KMS-11 (cell line): ENCODE measurements around the gene DPH2.

Source experiments
- H2AFZ ChIP-seq: fragments of 200-600 bp; sonication (generic); 2 replicates; pipeline ENCODE4 v1.6.1; 2016; ENCODE audit warnings: antibody characterized with exemption, mixed run types, low read depth
- H3K27ac ChIP-seq: fragments of 200-600 bp; sonication (generic); 2 replicates; pipeline ENCODE4 v1.6.1; 2016; ENCODE audit warnings: mild to moderate bottlenecking, mixed run types
- H3K27me3 ChIP-seq: fragments of 200-600 bp; sonication (generic); 2 replicates; pipeline ENCODE4 v1.6.1; 2017; ENCODE audit warnings: mild to moderate bottlenecking, low read depth, mixed run types, moderate library complexity; ENCODE audit not compliant: insufficient read depth
- H3K36me3 ChIP-seq: fragments of 200-600 bp; sonication (generic); 2 replicates; pipeline ENCODE4 v1.6.1; 2017; ENCODE audit warnings: mild to moderate bottlenecking, mixed run types; ENCODE audit not compliant: insufficient read depth
- H3K4me1 ChIP-seq: fragments of 200-600 bp; sonication (generic); 2 replicates; pipeline ENCODE4 v1.6.1; 2016; ENCODE audit warnings: mild to moderate bottlenecking, low read depth, mixed run types; ENCODE audit not compliant: poor library complexity, severe bottlenecking
- H3K4me2 ChIP-seq: fragments of 200-600 bp; sonication (generic); 2 replicates; pipeline ENCODE4 v1.7.0; 2016; ENCODE audit warnings: mild to moderate bottlenecking, mixed run types
- H3K4me3 ChIP-seq: fragments of 200-600 bp; sonication (generic); IDR thresholded peaks from 2 replicates; pipeline ENCODE4 v1.6.1; 2017; ENCODE audit warnings: low read depth, low read length, mixed read lengths; ENCODE audit not compliant: insufficient read depth
- H3K79me2 ChIP-seq: fragments of 200-600 bp; sonication (generic); 2 replicates; pipeline ENCODE4 v1.6.1; 2016; ENCODE audit warnings: low read depth, mixed run types; ENCODE audit not compliant: insufficient read depth
- H3K9ac ChIP-seq: fragments of 200-600 bp; sonication (generic); 2 replicates; pipeline ENCODE4 v1.6.1; 2016; ENCODE audit warnings: mild to moderate bottlenecking, mixed run types
- H4K20me1 ChIP-seq: fragments of 200-600 bp; sonication (generic); 2 replicates; pipeline ENCODE4 v1.6.1; 2016; ENCODE audit warnings: mild to moderate bottlenecking, mixed run types; ENCODE audit not compliant: insufficient read depth
- CTCF ChIP-seq: fragments of 200-600 bp; sonication (generic); conservative IDR thresholded peaks from 2 replicates; pipeline ENCODE4 v1.6.1; 2017; ENCODE audit warnings: low read depth, mild to moderate bottlenecking, antibody characterized with exemption, low read length, moderate library complexity, mixed read lengths

The DPH2 gene

GRCh38 chr1:43976045-43976444, 6.2 kb downstream of the DPH2 start:
- no peak; the same call in 1 of the 2 replicates for TF ChIP-seq CTCF
- Histone ChIP-seq H2AFZ (no peak overlapping the region), H3K27me3 (no peaks in the 10 kb centered on the region), H3K4me1 (peaks cover 45% of the 10 kb centered on the region), H4K20me1 (no peaks in the 10 kb centered on the region), H3K36me3 (no peaks in the 10 kb centered on the region), H3K27ac (no peak overlapping the region), H3K79me2 (peaks cover 49% of the 10 kb centered on the region), H3K4me3 (no peak overlapping the region), H3K9ac (peak overlapping the region; percentile 75; the same call in 1 of the 2 replicates), H3K4me2 (peak overlapping the region; percentile 97)

- peaks cover 44% of the 10 kb centered on the region for H3K79me2 ChIP-seq
Measured at GRCh38 chr1:43976890-43977289, 7.1 kb downstream of the DPH2 start.

GRCh38 chr1:43977376-43978263, 7.8 kb downstream of the DPH2 start:
- Histone ChIP-seq H3K4me1 (peaks cover 43% of the 10 kb centered on the region), H3K9ac (no peak overlapping the region), H3K27ac (no peak overlapping the region), H4K20me1 (no peaks in the 10 kb centered on the region), H3K36me3 (no peaks in the 10 kb centered on the region), H3K27me3 (no peaks in the 10 kb centered on the region), H3K4me3 (no peak overlapping the region), H3K4me2 (peak overlapping the region; percentile 95; the same call in 1 of the 2 replicates), H2AFZ (no peak overlapping the region), H3K79me2 (peaks cover 44% of the 10 kb centered on the region)
- TF ChIP-seq CTCF = no peak

More at GRCh38 chr1:43976890-43977289, 7.1 kb downstream of the DPH2 start:
- no peaks in the 10 kb centered on the region for H3K36me3 ChIP-seq
- no peaks in the 10 kb centered on the region for H3K27me3 ChIP-seq
- no peak overlapping the region for H3K27ac ChIP-seq
- H4K20me1 ChIP-seq = no peaks in the 10 kb centered on the region
- H3K4me2 ChIP-seq = peak overlapping the region; percentile 97; the same call in 1 of the 2 replicates
- H2AFZ ChIP-seq = no peak overlapping the region
- TF ChIP-seq CTCF = no peak
- no peak overlapping the region for H3K4me3 ChIP-seq
- no peak overlapping the region for H3K9ac ChIP-seq
- H3K4me1 ChIP-seq = peaks cover 43% of the 10 kb centered on the region

- peak overlapping the region; percentile 53; the same call in 1 of the 2 replicates for H3K9ac ChIP-seq
- peaks cover 44% of the 10 kb centered on the region for H3K79me2 ChIP-seq
- no peak overlapping the region for H3K4me3 ChIP-seq
- no peak overlapping the region for H3K27ac ChIP-seq
- H3K27me3 ChIP-seq = no peaks in the 10 kb centered on the region
- no peaks in the 10 kb centered on the region for H3K36me3 ChIP-seq
- peaks cover 40% of the 10 kb centered on the region for H3K4me1 ChIP-seq
- H4K20me1 ChIP-seq = no peaks in the 10 kb centered on the region
- TF ChIP-seq CTCF = no peak
- H2AFZ ChIP-seq = no peak overlapping the region
- peak overlapping the region; percentile 95 for H3K4me2 ChIP-seq
Measured at GRCh38 chr1:43978264-43978550, 8.4 kb downstream of the DPH2 start.
